ENCODE data around the gene NTRK2. TPM values are rescaled to one million over a fixed set of nuclear protein-coding genes. Genes with fewer than 3 reads are reported as not detected.

The NTRK2 gene
- total and polyA plus RNA-seq, 10 of the 15 experiments (the other 5 are each of a cell fraction or from before 2014, with no cell fraction given), result 0.42 to 4.6 (median 0.65) TPM

GRCh38 chr9:84998639-84999038 is 329.1 kb downstream of the NTRK2 start (continued):
- TF ChIP-seq, protein P1, sequence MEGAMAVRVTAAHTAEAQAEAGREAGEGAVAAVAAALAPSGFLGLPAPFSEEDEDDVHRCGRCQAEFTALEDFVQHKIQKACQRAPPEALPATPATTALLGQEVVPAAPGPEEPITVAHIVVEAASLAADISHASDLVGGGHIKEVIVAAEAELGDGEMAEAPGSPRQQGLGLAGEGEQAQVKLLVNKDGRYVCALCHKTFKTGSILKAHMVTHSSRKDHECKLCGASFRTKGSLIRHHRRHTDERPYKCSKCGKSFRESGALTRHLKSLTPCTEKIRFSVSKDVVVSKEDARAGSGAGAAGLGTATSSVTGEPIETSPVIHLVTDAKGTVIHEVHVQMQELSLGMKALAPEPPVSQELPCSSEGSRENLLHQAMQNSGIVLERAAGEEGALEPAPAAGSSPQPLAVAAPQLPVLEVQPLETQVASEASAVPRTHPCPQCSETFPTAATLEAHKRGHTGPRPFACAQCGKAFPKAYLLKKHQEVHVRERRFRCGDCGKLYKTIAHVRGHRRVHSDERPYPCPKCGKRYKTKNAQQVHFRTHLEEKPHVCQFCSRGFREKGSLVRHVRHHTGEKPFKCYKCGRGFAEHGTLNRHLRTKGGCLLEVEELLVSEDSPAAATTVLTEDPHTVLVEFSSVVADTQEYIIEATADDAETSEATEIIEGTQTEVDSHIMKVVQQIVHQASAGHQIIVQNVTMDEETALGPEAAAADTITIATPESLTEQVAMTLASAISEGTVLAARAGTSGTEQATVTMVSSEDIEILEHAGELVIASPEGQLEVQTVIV (IDR thresholded peaks at IDR 0.05; ENCODE audit: borderline replicate concordance, partially characterized antibody), result no peak
- no peak for TF ChIP-seq NFYA (IDR thresholded peaks at IDR 0.05; ENCODE audit: borderline replicate concordance, low read depth, low read length)
- TF ChIP-seq, protein P2, sequence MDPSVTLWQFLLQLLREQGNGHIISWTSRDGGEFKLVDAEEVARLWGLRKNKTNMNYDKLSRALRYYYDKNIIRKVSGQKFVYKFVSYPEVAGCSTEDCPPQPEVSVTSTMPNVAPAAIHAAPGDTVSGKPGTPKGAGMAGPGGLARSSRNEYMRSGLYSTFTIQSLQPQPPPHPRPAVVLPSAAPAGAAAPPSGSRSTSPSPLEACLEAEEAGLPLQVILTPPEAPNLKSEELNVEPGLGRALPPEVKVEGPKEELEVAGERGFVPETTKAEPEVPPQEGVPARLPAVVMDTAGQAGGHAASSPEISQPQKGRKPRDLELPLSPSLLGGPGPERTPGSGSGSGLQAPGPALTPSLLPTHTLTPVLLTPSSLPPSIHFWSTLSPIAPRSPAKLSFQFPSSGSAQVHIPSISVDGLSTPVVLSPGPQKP (IDR thresholded peaks at IDR 0.05; ENCODE audit: low read depth, low read length), result no peak

DNA sequence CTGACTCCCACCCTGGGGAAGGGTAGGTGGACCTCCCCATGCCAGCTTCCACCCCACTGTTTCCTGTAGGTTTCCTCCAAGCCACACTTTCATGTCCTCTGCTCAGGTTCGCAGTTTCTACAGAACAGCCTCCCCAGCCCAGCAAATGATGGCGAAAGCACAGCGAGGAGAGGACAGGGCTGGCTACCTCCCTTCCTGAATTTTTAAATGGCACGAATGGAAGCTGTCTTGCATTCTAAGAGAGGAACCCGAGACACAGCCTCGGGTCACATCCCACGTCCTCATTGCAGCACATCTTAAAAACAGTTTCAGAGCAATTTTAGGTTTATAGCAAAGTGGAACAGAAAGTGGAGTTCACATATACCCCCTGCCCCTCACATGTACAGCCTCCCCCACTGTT is 330.3 kb downstream of the NTRK2 start:
- 36% methylated on average over 7 of the region's 7 CpGs for WGBS (ENCODE audit: insufficient coverage, insufficient replicate concordance, low lambda C conversion rate, missing lambda C conversion rate)
- RAD21 ChIA-PET (ENCODE audit: unreplicated experiment), result no interaction called here
- H3K4me2 ChIP-seq (ENCODE audit: control insufficient read depth, insufficient read depth), result no peak overlapping the region
- no peak overlapping the region for H3K9ac ChIP-seq (ENCODE audit: control insufficient read depth, insufficient read depth, low read length)
- in situ Hi-C loops (cut with MboI) (no loop called here), intact Hi-C loops (cut with micrococcal nuclease; ENCODE audit: unreplicated experiment) (no loop called here)
- no peaks in the 10 kb centered on the region for H4K20me1 ChIP-seq (ENCODE audit: control insufficient read depth, insufficient read depth)
- no peaks in the 10 kb centered on the region; a peak in 1 of 4 replicates for H3K27me3 ChIP-seq (replicated peaks in 1 of 2; ENCODE audit: control insufficient read depth in 2 of 2, insufficient read depth in 2 of 2, low read length in 1 of 2)
- no peak for FAIRE-seq
- CTCF ChIA-PET, result interaction anchor here (0.7 to 1.3 kb wide), 3 partner anchors 10 to 541 kb away, joined by 3 read pairs; no protein-coding TSS in a partner anchor
- BruUV-seq (replicated peaks), result no TSS peak
- H3K4me3 ChIP-seq, result no peak overlapping the region
- no peak for DNase-seq (ENCODE audit: low read depth, low spot score)
- H3K9me3 ChIP-seq (replicated peaks; ENCODE audit: control insufficient read depth, insufficient read depth, low read length), result no peaks in the 10 kb centered on the region; the same call in 1 of the 3 replicates
- H3K4me1 ChIP-seq (ENCODE audit: control insufficient read depth, insufficient read depth, low read length), result no peaks in the 10 kb centered on the region
- SMC1A ChIA-PET (ENCODE audit: uncharacterized antibody, unreplicated experiment), result interaction anchor here (0.8 to 1.9 kb wide), 3 partner anchors 8 to 15 kb away, joined by 4 to 6 read pairs (median 4); no protein-coding TSS in a partner anchor
- no peak overlapping the region for H3K27ac ChIP-seq (ENCODE audit: control insufficient read depth, insufficient read depth)
- H3K79me2 ChIP-seq (ENCODE audit: control insufficient read depth, insufficient read depth, low read length), result no peaks in the 10 kb centered on the region
- H2AFZ ChIP-seq (ENCODE audit: control insufficient read depth, low read depth, low read length), result no peak overlapping the region
- POLR2A ChIA-PET, result no interaction called here
- ATAC-seq, result no peak
- no peaks in the 10 kb centered on the region for H3K36me3 ChIP-seq (ENCODE audit: control insufficient read depth in 2 of 2, insufficient read depth in 2 of 2, low read length in 1 of 2)
- TF ChIP-seq SPI1 (IDR thresholded peaks at IDR 0.05; ENCODE audit: borderline replicate concordance, insufficient read depth, low read depth, low read length) (no peak), CHD1 (IDR thresholded peaks at IDR 0.05; ENCODE audit: low read depth, low read length) (no peak), SKIL (IDR thresholded peaks at IDR 0.05; ENCODE audit: low read depth, poor library complexity, severe bottlenecking) (no peak), MEF2B (IDR thresholded peaks at IDR 0.05; ENCODE audit: partially characterized antibody, poor library complexity, severe bottlenecking) (no peak), SREBF2 (IDR thresholded peaks at IDR 0.05; ENCODE audit: low read length) (no peak), MYB (IDR thresholded peaks at IDR 0.05; ENCODE audit: borderline replicate concordance, low read depth, low read length) (no peak), EP300 (IDR thresholded peaks at IDR 0.05; ENCODE audit: borderline replicate concordance in 1 of 2, control insufficient read depth in 1 of 2, low read depth in 2 of 2, low read length in 2 of 2) (no peak)
- TF ChIP-seq, protein P3, sequence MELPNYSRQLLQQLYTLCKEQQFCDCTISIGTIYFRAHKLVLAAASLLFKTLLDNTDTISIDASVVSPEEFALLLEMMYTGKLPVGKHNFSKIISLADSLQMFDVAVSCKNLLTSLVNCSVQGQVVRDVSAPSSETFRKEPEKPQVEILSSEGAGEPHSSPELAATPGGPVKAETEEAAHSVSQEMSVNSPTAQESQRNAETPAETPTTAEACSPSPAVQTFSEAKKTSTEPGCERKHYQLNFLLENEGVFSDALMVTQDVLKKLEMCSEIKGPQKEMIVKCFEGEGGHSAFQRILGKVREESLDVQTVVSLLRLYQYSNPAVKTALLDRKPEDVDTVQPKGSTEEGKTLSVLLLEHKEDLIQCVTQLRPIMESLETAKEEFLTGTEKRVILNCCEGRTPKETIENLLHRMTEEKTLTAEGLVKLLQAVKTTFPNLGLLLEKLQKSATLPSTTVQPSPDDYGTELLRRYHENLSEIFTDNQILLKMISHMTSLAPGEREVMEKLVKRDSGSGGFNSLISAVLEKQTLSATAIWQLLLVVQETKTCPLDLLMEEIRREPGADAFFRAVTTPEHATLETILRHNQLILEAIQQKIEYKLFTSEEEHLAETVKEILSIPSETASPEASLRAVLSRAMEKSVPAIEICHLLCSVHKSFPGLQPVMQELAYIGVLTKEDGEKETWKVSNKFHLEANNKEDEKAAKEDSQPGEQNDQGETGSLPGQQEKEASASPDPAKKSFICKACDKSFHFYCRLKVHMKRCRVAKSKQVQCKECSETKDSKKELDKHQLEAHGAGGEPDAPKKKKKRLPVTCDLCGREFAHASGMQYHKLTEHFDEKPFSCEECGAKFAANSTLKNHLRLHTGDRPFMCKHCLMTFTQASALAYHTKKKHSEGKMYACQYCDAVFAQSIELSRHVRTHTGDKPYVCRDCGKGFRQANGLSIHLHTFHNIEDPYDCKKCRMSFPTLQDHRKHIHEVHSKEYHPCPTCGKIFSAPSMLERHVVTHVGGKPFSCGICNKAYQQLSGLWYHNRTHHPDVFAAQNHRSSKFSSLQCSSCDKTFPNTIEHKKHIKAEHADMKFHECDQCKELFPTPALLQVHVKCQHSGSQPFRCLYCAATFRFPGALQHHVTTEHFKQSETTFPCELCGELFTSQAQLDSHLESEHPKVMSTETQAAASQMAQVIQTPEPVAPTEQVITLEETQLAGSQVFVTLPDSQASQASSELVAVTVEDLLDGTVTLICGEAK (IDR thresholded peaks at IDR 0.05; ENCODE audit: borderline replicate concordance), result no peak
